ENCODE results near the gene APOA1.

DNA sequence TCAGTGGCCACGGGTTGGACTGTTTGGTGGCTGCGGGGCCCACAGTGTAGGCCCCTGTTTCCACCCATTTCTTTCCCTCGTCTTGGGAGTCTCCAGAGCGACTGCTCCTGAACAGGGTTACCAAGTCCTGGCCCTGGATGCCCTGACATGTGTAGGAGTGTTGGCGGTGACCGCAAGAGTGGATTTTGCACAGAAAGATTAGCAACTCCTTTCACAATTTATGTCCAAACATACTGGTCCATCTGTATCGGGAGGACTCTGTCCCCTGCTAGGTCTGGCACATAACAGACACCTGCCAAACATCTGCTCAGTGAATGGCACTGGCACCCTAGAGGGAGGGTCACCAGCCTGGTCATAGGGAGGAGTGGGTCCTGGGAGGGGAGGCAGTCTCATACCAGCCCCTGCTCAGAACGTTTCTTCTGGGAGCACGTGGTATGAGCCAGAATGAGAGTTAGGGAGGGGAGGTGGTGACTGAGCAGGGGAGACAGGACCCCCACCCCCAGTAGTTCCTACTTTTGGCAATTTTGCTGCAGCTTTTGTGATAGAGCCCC lies 3.4 kb upstream of the APOA1 start:
- TF ChIP-seq POLR2AphosphoS5 (IDR thresholded peaks at IDR 0.05; ENCODE audit: low read depth, low read length) (no peak), TAF1 (IDR thresholded peaks at IDR 0.05; ENCODE audit: borderline replicate concordance, insufficient read depth, low read length) (no peak), SIN3A (IDR thresholded peaks at IDR 0.05; ENCODE audit: borderline replicate concordance, insufficient read depth, low read length) (no peak)
- TF ChIP-seq, protein P1, sequence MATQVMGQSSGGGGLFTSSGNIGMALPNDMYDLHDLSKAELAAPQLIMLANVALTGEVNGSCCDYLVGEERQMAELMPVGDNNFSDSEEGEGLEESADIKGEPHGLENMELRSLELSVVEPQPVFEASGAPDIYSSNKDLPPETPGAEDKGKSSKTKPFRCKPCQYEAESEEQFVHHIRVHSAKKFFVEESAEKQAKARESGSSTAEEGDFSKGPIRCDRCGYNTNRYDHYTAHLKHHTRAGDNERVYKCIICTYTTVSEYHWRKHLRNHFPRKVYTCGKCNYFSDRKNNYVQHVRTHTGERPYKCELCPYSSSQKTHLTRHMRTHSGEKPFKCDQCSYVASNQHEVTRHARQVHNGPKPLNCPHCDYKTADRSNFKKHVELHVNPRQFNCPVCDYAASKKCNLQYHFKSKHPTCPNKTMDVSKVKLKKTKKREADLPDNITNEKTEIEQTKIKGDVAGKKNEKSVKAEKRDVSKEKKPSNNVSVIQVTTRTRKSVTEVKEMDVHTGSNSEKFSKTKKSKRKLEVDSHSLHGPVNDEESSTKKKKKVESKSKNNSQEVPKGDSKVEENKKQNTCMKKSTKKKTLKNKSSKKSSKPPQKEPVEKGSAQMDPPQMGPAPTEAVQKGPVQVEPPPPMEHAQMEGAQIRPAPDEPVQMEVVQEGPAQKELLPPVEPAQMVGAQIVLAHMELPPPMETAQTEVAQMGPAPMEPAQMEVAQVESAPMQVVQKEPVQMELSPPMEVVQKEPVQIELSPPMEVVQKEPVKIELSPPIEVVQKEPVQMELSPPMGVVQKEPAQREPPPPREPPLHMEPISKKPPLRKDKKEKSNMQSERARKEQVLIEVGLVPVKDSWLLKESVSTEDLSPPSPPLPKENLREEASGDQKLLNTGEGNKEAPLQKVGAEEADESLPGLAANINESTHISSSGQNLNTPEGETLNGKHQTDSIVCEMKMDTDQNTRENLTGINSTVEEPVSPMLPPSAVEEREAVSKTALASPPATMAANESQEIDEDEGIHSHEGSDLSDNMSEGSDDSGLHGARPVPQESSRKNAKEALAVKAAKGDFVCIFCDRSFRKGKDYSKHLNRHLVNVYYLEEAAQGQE (IDR thresholded peaks at IDR 0.05; ENCODE audit: insufficient read depth in 1 of 2, low read depth in 2 of 2, low read length in 2 of 2), result no peak

All from PFSK-1 (cell line).